RWPE1 (cell line): ENCODE measurements around the gene PINK1.

ENCODE experiments used
- CTCF ChIA-PET: fragments of 350-600 bp; sonication (Branson Sonifier 250); formaldehyde crosslinking; extraction: SDS; loops from one replicate; lab custom pipeline; 2021; lab: Yijun Ruan, JAX
- POLR2A ChIA-PET: fragments of 400-600 bp; formaldehyde crosslinking; extraction: SDS; loops from one replicate; lab custom pipeline; 2020; ENCODE audit warnings: antibody characterized with exemption; ENCODE audit not compliant: low non-redundant PET; lab: Yijun Ruan, JAX
- DNase-seq: peaks from one replicate; pipeline ENCODE4 v3.0.0; 2012; ENCODE audit warnings: low spot score
- H3K27ac ChIP-seq: fragments of 450-650 bp; 2 replicates; pipeline ENCODE4 v1.5.1; 2017
- TF ChIP-seq, protein P1 (sequence below): fragments of 450-650 bp; conservative IDR thresholded peaks from 2 replicates; pipeline ENCODE4 v1.5.1; 2017; ENCODE audit warnings: low read depth, mild to moderate bottlenecking

The PINK1 gene

DNA sequence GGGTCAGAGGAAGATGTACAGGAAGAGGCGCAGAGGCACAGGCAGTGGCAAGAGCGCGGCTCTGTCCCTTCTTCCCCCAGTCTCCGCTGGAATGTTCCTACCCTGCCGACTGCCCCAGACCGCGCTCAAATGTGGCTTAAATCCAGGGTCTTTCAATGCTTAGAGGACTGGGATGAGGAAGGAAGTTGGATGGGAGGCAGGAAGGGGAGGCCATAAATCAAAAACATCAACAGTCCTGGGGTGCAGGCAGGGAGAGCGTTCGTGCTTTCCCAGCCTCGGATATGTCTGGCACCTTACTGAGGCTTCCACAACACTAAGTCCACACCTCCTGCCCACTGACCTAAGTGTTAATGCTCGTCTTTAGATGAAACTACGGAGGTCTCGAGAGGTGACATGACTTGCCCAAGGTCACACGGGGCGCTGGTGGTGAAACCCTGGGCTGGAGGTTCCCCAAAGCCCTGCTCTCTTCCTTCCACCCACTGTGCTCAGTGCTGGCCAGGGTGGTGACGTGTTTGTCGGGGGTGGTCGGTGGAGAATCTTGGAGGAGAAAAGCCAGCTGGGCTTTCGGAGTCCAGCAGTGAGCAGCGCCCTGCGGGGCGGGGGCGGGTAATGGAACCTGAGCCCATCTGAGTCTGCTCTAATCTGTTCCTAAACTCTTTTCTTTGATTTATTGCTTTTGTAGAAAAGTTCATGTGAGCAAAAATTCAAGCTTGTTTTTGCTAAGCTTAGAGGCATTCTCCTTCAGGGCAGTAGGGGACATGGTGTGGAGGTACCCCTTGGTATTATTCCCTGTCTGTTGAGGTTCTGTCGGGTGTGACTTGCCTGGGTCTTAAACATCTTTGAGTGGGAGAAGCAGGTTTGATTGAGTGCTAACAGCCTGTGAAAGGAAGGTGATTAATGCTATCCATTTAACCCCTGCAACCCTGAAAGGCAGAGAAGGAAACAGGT lies 43.7 kb upstream of the PINK1 start:
- no peak for DNase-seq
- CTCF ChIA-PET: interaction anchor here (1.0 to 2.5 kb wide), 2 partner anchors 18 to 44 kb away, joined by 4 to 10 read pairs; partner anchors contain the start of gene PINK1
- no peak overlapping the region for H3K27ac ChIP-seq
- TF ChIP-seq, protein P1, sequence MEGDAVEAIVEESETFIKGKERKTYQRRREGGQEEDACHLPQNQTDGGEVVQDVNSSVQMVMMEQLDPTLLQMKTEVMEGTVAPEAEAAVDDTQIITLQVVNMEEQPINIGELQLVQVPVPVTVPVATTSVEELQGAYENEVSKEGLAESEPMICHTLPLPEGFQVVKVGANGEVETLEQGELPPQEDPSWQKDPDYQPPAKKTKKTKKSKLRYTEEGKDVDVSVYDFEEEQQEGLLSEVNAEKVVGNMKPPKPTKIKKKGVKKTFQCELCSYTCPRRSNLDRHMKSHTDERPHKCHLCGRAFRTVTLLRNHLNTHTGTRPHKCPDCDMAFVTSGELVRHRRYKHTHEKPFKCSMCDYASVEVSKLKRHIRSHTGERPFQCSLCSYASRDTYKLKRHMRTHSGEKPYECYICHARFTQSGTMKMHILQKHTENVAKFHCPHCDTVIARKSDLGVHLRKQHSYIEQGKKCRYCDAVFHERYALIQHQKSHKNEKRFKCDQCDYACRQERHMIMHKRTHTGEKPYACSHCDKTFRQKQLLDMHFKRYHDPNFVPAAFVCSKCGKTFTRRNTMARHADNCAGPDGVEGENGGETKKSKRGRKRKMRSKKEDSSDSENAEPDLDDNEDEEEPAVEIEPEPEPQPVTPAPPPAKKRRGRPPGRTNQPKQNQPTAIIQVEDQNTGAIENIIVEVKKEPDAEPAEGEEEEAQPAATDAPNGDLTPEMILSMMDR: no peak
- POLR2A ChIA-PET: no interaction called here

DNA sequence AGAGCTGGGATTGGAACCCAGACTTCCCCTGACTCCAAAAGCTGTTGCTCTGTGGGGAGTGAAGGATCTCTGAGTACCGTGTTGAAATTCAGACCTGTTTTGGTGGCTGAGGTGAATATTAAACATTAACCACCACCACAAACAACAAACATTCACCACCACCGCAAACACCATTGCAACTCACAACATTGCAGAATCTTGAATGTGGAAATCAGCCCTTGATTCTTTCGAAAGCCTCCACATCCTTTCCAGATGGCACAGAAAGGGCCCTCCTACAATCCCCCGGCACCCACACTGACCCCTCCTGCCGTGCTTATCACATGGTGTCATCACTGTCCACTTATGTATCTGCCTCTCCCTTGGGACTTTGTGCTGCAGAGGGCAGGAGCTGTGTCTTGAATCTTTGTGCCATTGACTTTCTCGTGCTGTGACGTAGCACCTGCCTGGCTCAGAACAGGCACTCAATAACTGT lies 42.9 kb upstream of the PINK1 start:
- CTCF ChIA-PET: interaction anchor here (1.0 to 2.5 kb wide), 2 partner anchors 17 to 43 kb away, joined by 4 to 10 read pairs; partner anchors contain the start of gene PINK1
- no peak for DNase-seq
- no peak overlapping the region for H3K27ac ChIP-seq
- POLR2A ChIA-PET: no interaction called here
- TF ChIP-seq, protein P1: no peak

DNA sequence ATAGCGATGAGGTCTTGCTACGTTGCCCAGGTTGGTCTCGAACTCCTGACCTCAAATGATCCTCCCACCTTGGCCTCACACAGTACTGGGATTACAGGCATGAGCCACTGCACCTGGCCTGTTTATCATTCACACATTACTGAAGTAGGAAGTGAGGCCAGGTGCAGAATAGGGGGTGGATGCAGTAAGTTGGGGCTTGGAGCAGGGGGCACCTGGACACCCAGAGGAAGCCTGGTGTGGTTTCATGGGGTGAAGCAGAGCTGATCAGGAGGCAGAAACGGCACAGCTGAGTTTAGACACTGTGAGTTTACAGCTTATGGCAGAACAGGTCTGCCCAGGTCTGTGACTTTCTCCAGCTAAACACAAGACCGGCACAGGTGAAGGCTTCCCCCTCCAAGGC lies 39.5 kb upstream of the PINK1 start:
- TF ChIP-seq, protein P1: no peak
- DNase-seq: no peak
- ChIA-PET POLR2A (interaction anchor here (1.1 kb wide), 1 partner anchor 40 kb away, joined by 3 read pairs; no protein-coding TSS in a partner anchor), CTCF (interaction anchor here (0.6 to 1.2 kb wide), 2 partner anchors 39 to 1022 kb away, joined by 4 to 6 read pairs; no protein-coding TSS in a partner anchor)
- no peak overlapping the region for H3K27ac ChIP-seq

- POLR2A ChIA-PET: no interaction called here
- TF ChIP-seq, protein P1: no peak
Observed at GRCh38 chr1:20594746-20595145, 38.5 kb upstream of the PINK1 start.

DNA sequence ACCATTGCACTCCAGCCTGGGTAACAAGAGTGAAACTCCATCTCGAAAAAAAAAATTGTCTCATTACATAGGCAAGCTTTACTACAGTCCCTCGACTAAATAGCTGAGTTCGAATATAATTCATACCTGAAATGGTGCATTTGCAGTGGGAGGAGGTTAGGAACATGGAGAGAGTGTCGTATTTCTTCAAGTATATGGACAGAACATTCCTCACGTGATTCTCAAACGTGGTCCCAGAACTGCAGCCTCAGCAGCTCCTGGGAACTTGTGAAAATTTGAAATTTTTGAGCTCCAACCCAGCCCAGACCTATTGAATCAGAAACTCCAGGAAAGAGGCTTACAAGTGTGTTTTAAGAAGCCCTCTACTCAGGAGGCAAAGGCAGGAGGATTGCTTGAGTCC lies 37.2 kb upstream of the PINK1 start:
- TF ChIP-seq, protein P1: no peak
- ChIA-PET CTCF (interaction anchor here (0.6 to 0.7 kb wide), 2 partner anchors 33 to 37 kb away, joined by 3 read pairs; no protein-coding TSS in a partner anchor), POLR2A (no interaction called here)
- no peak overlapping the region for H3K27ac ChIP-seq
- no peak for DNase-seq

More at GRCh38 chr1:20594746-20595145, 38.5 kb upstream of the PINK1 start:
- CTCF ChIA-PET: interaction anchor here (0.5 to 1.2 kb wide), 2 partner anchors 38 to 234 kb away, joined by 3 to 6 read pairs; no protein-coding TSS in a partner anchor
- no peak for DNase-seq
- no peak overlapping the region for H3K27ac ChIP-seq

- CTCF ChIA-PET: interaction anchor here (0.6 kb wide), 1 partner anchor 35 kb away, joined by 3 read pairs; no protein-coding TSS in a partner anchor
- DNase-seq: no peak
- POLR2A ChIA-PET: no interaction called here
- TF ChIP-seq, protein P1: no peak
- H3K27ac ChIP-seq: no peak overlapping the region
Observed at GRCh38 chr1:20597650-20598049, 35.6 kb upstream of the PINK1 start.
